Neural progenitor cell (in vitro differentiated cells): ENCODE results near the gene KDM2B. TPM values are rescaled to one million over a fixed set of nuclear protein-coding genes. Genes with fewer than 3 reads are reported as not detected.

Experiments
- DNase-seq: peaks from one replicate; pipeline ENCODE4 v3.0.0-alpha.2; 2016; ENCODE audit warnings: low spot score
- H2AFZ ChIP-seq: fragments of 200-600 bp; sonication (generic); replicated peaks from 2 replicates; pipeline ENCODE4 v1.6.1; 2016; ENCODE audit warnings: antibody characterized with exemption
- H3F3A ChIP-seq: fragments of 200-600 bp; sonication (generic); 2 replicates; pipeline ENCODE4 v1.6.1; 2016; ENCODE audit warnings: antibody characterized with exemption, low read depth
- H3K27ac ChIP-seq: fragments of 200-600 bp; sonication (generic); 2 replicates; pipeline ENCODE4 v1.5.1; 2016; ENCODE audit warnings: mild to moderate bottlenecking
- H3K27me3 ChIP-seq: fragments of 200-600 bp; sonication (generic); 2 replicates; pipeline ENCODE4 v1.6.1; 2016; ENCODE audit warnings: mild to moderate bottlenecking, moderate library complexity
- H3K36me3 ChIP-seq: fragments of 200-600 bp; sonication (generic); 2 replicates; pipeline ENCODE4 v1.5.1; 2016
- H3K4me1 ChIP-seq: fragments of 200-600 bp; sonication (generic); 2 replicates; pipeline ENCODE4 v1.6.1; 2016; ENCODE audit warnings: mixed run types
- H3K4me2 ChIP-seq: fragments of 200-600 bp; sonication (generic); 2 replicates; pipeline ENCODE4 v1.6.1; 2016
- H3K4me3 ChIP-seq: fragments of 200-600 bp; sonication (generic); 2 replicates; pipeline ENCODE4 v1.5.1; 2016
- H3K79me2 ChIP-seq: fragments of 200-600 bp; sonication (generic); 2 replicates; pipeline ENCODE4 v1.6.1; 2016; ENCODE audit warnings: low read depth
- H3K9ac ChIP-seq: fragments of 200-600 bp; sonication (generic); 2 replicates; pipeline ENCODE4 v1.6.1; 2016
- H3K9me3 ChIP-seq: fragments of 200-600 bp; sonication (generic); 2 replicates; pipeline ENCODE4 v1.5.1; 2016; ENCODE audit warnings: low read depth
- H4K20me1 ChIP-seq: fragments of 200-600 bp; sonication (generic); 2 replicates; pipeline ENCODE4 v1.6.1; 2016; ENCODE audit warnings: low read depth
- H3K27ac Mint-ChIP-seq: 3 replicates; pipeline ENCODE4 v1.8.0; 2021; ENCODE audit warnings: mixed read lengths
- H3K27me3 Mint-ChIP-seq: 2 replicates; pipeline ENCODE4 v1.8.0; 2022; ENCODE audit warnings: low read depth, mild to moderate bottlenecking, inconsistent platforms, moderate library complexity, mixed read lengths; ENCODE audit not compliant: insufficient read depth
- H3K36me3 Mint-ChIP-seq: 3 replicates; pipeline ENCODE4 v1.8.0; 2021; ENCODE audit warnings: mixed read lengths
- H3K4me1 Mint-ChIP-seq: 3 replicates; pipeline ENCODE4 v1.8.0; 2021; ENCODE audit warnings: mixed read lengths
- H3K4me3 Mint-ChIP-seq: 3 replicates; pipeline ENCODE4 v1.8.0; 2021; ENCODE audit warnings: mild to moderate bottlenecking, moderate library complexity, mixed read lengths
- H3K9me3 Mint-ChIP-seq: 3 replicates; pipeline ENCODE4 v1.8.0; 2020; ENCODE audit warnings: mixed read lengths
- EZH2 ChIP-seq: fragments of 200-600 bp; sonication (generic); IDR thresholded peaks from 2 replicates; pipeline ENCODE4 v1.6.1; 2017; ENCODE audit warnings: antibody characterized with exemption, mild to moderate bottlenecking, moderate library complexity
- EZH2phosphoT487 ChIP-seq: fragments of 200-600 bp; sonication (generic); IDR thresholded peaks from 2 replicates; pipeline ENCODE4 v1.6.1; 2017; ENCODE audit warnings: antibody characterized with exemption
- total RNA-seq: library from RNA; depleted of rRNA; stranded (reverse); fragments of >200 nt; gene quantifications from 2 replicates; pipeline ENCODE4 v1.2.3, GENCODE V29; 2015; ENCODE audit warnings: low replicate concordance
- TF ChIP-seq, protein P1 (sequence below): fragments of 200-600 bp; sonication (generic); IDR thresholded peaks from 2 replicates; pipeline ENCODE4 v1.5.1; 2017; ENCODE audit warnings: antibody characterized with exemption, mild to moderate bottlenecking

The KDM2B gene
- total RNA-seq, 1 donor from 2014 or later = 85.3 TPM

DNA sequence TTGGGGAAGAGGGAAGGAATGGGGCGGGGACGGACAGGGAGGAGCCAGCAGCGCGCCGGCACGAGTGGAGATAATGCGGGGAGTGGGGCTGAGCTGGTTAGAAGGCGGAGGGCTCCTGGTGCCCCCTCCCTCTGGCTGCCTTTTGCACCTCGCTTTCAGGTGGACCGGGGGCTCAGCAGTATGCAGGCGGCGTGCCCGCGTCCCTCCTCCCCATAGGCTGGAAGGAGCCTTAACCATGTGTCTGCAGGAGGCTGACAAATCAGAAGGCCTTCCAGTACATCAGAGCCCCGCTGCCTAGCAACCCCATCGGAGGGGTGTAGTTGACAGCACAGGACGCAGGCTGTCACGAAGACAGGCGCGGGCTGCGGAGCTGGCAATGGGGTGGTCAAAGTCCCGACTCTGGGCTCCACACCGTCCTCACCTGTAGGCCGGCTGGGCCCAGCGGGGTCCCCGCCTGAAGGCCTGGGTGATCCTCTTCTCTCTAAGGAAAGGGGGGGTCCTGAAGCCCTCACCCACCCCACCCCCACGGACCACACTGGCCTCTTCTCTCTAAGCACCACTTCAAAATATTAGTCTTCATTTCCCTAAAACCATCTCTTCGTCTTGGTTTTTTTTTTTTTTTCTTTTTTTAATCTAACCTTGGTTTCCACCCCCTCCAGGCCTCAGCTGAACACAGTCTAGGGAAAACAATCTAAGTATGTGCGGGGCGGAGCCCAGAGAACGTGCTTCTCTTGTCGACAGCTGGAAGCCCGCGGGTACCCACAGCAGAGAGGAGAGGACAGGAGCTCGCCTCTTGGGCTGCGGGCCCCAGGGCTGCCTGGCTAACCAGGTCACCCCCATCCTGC, 44.5 kb downstream of the KDM2B start:
- peaks cover 40% of the 10 kb centered on the region for H3K4me1 ChIP-seq
- H3K4me1 Mint-ChIP-seq = peaks cover 57% of the 10 kb centered on the region
- TF ChIP-seq EZH2phosphoT487 = no peak
- TF ChIP-seq, protein P1, sequence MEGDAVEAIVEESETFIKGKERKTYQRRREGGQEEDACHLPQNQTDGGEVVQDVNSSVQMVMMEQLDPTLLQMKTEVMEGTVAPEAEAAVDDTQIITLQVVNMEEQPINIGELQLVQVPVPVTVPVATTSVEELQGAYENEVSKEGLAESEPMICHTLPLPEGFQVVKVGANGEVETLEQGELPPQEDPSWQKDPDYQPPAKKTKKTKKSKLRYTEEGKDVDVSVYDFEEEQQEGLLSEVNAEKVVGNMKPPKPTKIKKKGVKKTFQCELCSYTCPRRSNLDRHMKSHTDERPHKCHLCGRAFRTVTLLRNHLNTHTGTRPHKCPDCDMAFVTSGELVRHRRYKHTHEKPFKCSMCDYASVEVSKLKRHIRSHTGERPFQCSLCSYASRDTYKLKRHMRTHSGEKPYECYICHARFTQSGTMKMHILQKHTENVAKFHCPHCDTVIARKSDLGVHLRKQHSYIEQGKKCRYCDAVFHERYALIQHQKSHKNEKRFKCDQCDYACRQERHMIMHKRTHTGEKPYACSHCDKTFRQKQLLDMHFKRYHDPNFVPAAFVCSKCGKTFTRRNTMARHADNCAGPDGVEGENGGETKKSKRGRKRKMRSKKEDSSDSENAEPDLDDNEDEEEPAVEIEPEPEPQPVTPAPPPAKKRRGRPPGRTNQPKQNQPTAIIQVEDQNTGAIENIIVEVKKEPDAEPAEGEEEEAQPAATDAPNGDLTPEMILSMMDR = no peak
- TF ChIP-seq EZH2 = no peak

DNA sequence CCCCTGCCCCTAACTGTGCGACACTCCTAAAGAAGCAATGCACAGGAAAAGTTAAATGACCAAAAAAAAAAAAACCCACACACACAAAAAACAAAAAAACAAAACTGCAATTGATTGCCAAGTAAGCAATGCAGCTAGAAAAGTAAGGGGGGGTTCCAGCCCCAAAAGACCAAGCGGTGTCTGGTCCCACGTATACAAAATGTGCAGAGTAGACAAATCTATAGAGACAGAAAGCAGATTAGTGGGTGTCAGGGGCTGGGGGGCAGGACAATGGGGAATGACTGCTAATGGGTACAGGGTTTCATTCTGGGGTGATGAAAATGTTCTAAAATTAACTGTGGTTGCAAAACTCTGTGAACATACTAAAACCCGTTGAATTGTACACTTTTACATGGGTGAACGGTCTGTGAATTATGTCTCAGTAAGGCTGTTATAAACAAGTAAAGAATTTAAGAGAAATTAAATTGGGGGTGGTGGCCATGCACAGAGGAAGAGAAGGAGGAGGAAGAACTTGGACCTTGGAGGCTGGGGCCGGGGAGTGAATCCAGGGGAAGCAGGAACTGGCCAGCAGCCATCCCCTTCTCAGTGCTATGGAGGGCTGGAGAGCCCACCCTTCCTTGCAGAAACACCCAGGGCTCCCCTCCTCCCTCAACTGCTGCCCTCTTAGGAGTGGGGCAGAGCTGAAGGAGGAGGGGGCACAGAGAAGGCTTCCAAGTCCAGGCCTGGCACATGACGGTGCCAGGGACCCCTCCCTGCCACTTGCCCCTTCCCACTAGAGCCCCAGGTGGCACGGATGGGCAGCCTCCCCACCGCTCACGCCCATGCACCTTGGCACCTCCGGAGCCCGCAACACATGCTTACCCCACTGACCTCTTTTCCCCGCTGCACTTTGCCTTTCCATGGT, 45.4 kb downstream of the KDM2B start:
- Histone ChIP-seq H3K9ac (no peak overlapping the region), H2AFZ (no peak overlapping the region), H3F3A (peaks cover 58% of the 10 kb centered on the region), H3K4me2 (peak overlapping the region; percentile 79), H3K27ac (no peak overlapping the region), H3K79me2 (peaks cover 77% of the 10 kb centered on the region), H3K27me3 (peaks cover 5% of the 10 kb centered on the region), H3K9me3 (no peaks in the 10 kb centered on the region), H3K4me3 (peak overlapping the region; percentile 50), H3K4me1 (peaks cover 40% of the 10 kb centered on the region), H4K20me1 (peaks cover 99% of the 10 kb centered on the region), H3K36me3 (no peaks in the 10 kb centered on the region)
- Mint-ChIP-seq H3K4me3 (peak overlapping the region; percentile 84), H3K9me3 (no peaks in the 10 kb centered on the region), H3K27ac (peak overlapping the region; percentile 37), H3K4me1 (peaks cover 66% of the 10 kb centered on the region), H3K27me3 (peaks cover 16% of the 10 kb centered on the region), H3K36me3 (peaks cover 24% of the 10 kb centered on the region)
- TF ChIP-seq EZH2 = no peak
- no peak for TF ChIP-seq EZH2phosphoT487
- TF ChIP-seq, protein P1 = no peak
- DNase-seq = no peak

More for the DNA sequence above, 44.5 kb downstream of the KDM2B start:
- Histone ChIP-seq H3K36me3 (no peaks in the 10 kb centered on the region), H3K4me2 (peak overlapping the region; percentile 79), H3K27me3 (peaks cover 5% of the 10 kb centered on the region), H3K9me3 (no peaks in the 10 kb centered on the region), H3K9ac (no peak overlapping the region), H3K27ac (no peak overlapping the region), H3F3A (peaks cover 51% of the 10 kb centered on the region), H4K20me1 (peaks cover 94% of the 10 kb centered on the region), H2AFZ (no peak overlapping the region), H3K79me2 (peaks cover 70% of the 10 kb centered on the region), H3K4me3 (peak overlapping the region; percentile 50)
- Mint-ChIP-seq H3K27me3 (peaks cover 15% of the 10 kb centered on the region), H3K4me3 (peak overlapping the region; percentile 84), H3K27ac (no peak overlapping the region), H3K36me3 (peaks cover 19% of the 10 kb centered on the region), H3K9me3 (no peaks in the 10 kb centered on the region)
- DNase-seq = peak; percentile 92

DNA sequence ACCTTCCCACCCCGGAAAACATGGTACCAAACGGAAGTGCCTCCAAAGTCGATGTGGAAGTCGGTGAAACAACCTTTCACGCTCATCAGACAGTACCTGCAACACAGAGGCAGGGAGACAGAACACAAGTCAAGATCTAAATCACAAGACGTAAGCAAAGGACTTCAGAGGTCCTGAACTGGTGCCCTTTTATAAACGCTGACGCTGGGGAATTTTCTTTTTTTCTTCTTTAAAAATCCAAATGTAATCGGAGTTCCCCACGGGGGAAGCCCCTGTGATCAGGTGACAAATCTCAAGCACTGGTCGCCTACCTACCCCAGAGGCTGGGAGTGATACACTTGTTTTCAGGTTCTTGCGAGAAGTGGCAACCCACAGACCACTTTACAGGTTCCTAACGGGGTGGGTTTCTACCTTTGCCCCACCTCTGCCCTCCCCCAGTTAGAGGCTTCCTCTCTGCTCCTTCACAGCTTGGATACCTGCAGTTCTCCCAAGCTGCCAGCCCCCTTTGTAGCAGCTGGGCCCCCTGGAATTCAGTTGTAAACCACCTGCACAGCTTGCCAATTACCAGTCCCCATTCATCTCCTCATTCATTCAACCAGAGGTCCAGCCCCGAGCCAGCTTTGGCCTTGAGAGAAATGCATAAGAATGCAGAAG, 46.2 kb downstream of the KDM2B start:
- no peak overlapping the region for H3K27ac ChIP-seq
- Mint-ChIP-seq H3K4me1 (peaks cover 60% of the 10 kb centered on the region), H3K27me3 (peaks cover 16% of the 10 kb centered on the region), H3K36me3 (peaks cover 17% of the 10 kb centered on the region), H3K9me3 (no peaks in the 10 kb centered on the region), H3K27ac (peak overlapping the region; percentile 65), H3K4me3 (peak overlapping the region; percentile 77)
- H3F3A ChIP-seq = peaks cover 53% of the 10 kb centered on the region
- no peak overlapping the region for H3K4me3 ChIP-seq
- no peaks in the 10 kb centered on the region for H3K36me3 ChIP-seq
- H3K9me3 ChIP-seq = no peaks in the 10 kb centered on the region
- H3K9ac ChIP-seq = no peak overlapping the region
- TF ChIP-seq, protein P1 = no peak
- TF ChIP-seq EZH2 (no peak), EZH2phosphoT487 (no peak)
- H4K20me1 ChIP-seq = peaks cover 97% of the 10 kb centered on the region
- peak overlapping the region; percentile 79 for H3K4me2 ChIP-seq
- no peak overlapping the region for H2AFZ ChIP-seq
- DNase-seq = peak; percentile 16
- H3K27me3 ChIP-seq = peaks cover 3% of the 10 kb centered on the region
- H3K4me1 ChIP-seq = peaks cover 40% of the 10 kb centered on the region
- peaks cover 81% of the 10 kb centered on the region for H3K79me2 ChIP-seq
